ENCODE measurements around the gene SCIN. TPM values are rescaled to one million over a fixed set of nuclear protein-coding genes. Genes with fewer than 3 reads are reported as not detected.
"Not testable (repeated sequence)": the region's sequence is repeated elsewhere in the genome, so short reads cannot be mapped to it uniquely, and the experiment has no call there.

The SCIN gene
- total RNA-seq, 2 experiments from 2014 or later: not detected

- no TSS peak for BruUV-seq (replicated peaks)
- Histone ChIP-seq H3K36me3 (ENCODE audit: insufficient read depth, low read length) (no peaks in the 10 kb centered on the region), H3K4me3 (ENCODE audit: low read depth, low read length, poor library complexity, severe bottlenecking) (no peak overlapping the region), H2AFZ (ENCODE audit: low read length) (no peak overlapping the region), H3K27ac (ENCODE audit: low read depth, low read length, poor library complexity, severe bottlenecking) (no peak overlapping the region), H3K4me1 (ENCODE audit: insufficient read depth, low read length, poor library complexity, severe bottlenecking) (no peaks in the 10 kb centered on the region), H3K4me2 (ENCODE audit: low read length) (no peak overlapping the region), H3K9me2 (ENCODE audit: insufficient read depth, low read length) (no peaks in the 10 kb centered on the region), H3K79me2 (ENCODE audit: insufficient read depth, low read depth, low read length) (no peaks in the 10 kb centered on the region), H3K9me3 (ENCODE audit: low read length) (no peaks in the 10 kb centered on the region), H4K20me1 (ENCODE audit: insufficient read depth, low read length) (no peaks in the 10 kb centered on the region)
- intact Hi-C loops (cut with micrococcal nuclease; ENCODE audit: unreplicated experiment): no loop called here
- DNase-seq (ENCODE audit: low spot score): no peak
- POLR2A ChIA-PET: interaction anchor here (0.5 to 0.7 kb wide), 2 partner anchors 14 to 99 kb away, joined by 3 read pairs; no protein-coding TSS in a partner anchor
- CTCF ChIA-PET (ENCODE audit: unreplicated experiment): no interaction called here
- no peak for TF ChIP-seq EZH2phosphoT487 (IDR thresholded peaks at IDR 0.05; ENCODE audit: borderline replicate concordance, low read depth, low read length)
- TF ChIP-seq, protein P1, sequence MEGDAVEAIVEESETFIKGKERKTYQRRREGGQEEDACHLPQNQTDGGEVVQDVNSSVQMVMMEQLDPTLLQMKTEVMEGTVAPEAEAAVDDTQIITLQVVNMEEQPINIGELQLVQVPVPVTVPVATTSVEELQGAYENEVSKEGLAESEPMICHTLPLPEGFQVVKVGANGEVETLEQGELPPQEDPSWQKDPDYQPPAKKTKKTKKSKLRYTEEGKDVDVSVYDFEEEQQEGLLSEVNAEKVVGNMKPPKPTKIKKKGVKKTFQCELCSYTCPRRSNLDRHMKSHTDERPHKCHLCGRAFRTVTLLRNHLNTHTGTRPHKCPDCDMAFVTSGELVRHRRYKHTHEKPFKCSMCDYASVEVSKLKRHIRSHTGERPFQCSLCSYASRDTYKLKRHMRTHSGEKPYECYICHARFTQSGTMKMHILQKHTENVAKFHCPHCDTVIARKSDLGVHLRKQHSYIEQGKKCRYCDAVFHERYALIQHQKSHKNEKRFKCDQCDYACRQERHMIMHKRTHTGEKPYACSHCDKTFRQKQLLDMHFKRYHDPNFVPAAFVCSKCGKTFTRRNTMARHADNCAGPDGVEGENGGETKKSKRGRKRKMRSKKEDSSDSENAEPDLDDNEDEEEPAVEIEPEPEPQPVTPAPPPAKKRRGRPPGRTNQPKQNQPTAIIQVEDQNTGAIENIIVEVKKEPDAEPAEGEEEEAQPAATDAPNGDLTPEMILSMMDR (conservative IDR thresholded peaks at IDR 0.05; ENCODE audit: low read length): no peak
These were observed 83.0 kb downstream of the SCIN start for GRCh38 chr7:12653518-12653917.

DNA sequence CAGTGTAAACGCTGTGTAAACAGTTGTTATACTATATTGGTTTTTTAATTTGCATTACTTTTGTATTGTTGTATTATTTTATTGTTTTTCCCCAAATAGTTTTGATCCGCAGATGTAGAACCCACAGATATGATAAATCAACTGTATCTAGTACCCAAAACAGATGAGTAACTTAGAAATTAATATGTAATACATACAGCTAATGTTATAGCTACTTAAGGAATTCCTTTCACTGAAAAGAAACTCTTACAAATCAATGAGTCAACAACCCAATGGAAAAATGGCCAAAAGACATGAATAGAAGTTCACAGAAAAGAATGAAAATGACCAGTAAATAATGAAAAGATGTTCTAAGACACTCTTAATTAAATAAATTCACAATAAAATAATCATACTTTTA, 84.6 kb downstream of the SCIN start:
- Histone ChIP-seq H2AFZ (ENCODE audit: low read length) (no peak overlapping the region), H3K9me2 (ENCODE audit: insufficient read depth, low read length) (no peaks in the 10 kb centered on the region), H3K4me3 (ENCODE audit: low read depth, low read length, poor library complexity, severe bottlenecking) (no peak overlapping the region), H3K4me1 (ENCODE audit: insufficient read depth, low read length, poor library complexity, severe bottlenecking) (no peaks in the 10 kb centered on the region), H3K4me2 (ENCODE audit: low read length) (no peak overlapping the region), H3K36me3 (ENCODE audit: insufficient read depth, low read length) (no peaks in the 10 kb centered on the region), H4K20me1 (ENCODE audit: insufficient read depth, low read length) (no peaks in the 10 kb centered on the region), H3K9me3 (ENCODE audit: low read length) (no peaks in the 10 kb centered on the region), H3K79me2 (ENCODE audit: insufficient read depth, low read depth, low read length) (no peaks in the 10 kb centered on the region), H3K27ac (ENCODE audit: low read depth, low read length, poor library complexity, severe bottlenecking) (no peak overlapping the region)
- intact Hi-C loops (cut with micrococcal nuclease; ENCODE audit: unreplicated experiment): no loop called here
- no peak for DNase-seq (ENCODE audit: low spot score)
- ChIA-PET CTCF (ENCODE audit: unreplicated experiment) (no interaction called here), POLR2A (no interaction called here)
- no TSS peak for BruUV-seq (replicated peaks)
- TF ChIP-seq, protein P1 (conservative IDR thresholded peaks at IDR 0.05; ENCODE audit: low read length): no peak
- no peak for TF ChIP-seq EZH2phosphoT487 (IDR thresholded peaks at IDR 0.05; ENCODE audit: borderline replicate concordance, low read depth, low read length)

GRCh38 chr7:12660423-12660822, 89.9 kb downstream of the SCIN start:
- H3K79me2 ChIP-seq (ENCODE audit: insufficient read depth, low read depth, low read length); BruUV-seq (replicated peaks); H3K4me2 ChIP-seq (ENCODE audit: low read length); intact Hi-C loops (cut with micrococcal nuclease; ENCODE audit: unreplicated experiment); H2AFZ ChIP-seq (ENCODE audit: low read length); H4K20me1 ChIP-seq (ENCODE audit: insufficient read depth, low read length); CTCF ChIA-PET (ENCODE audit: unreplicated experiment); H3K27ac ChIP-seq (ENCODE audit: low read depth, low read length, poor library complexity, severe bottlenecking); H3K4me1 ChIP-seq (ENCODE audit: insufficient read depth, low read length, poor library complexity, severe bottlenecking); H3K9me3 ChIP-seq (ENCODE audit: low read length); DNase-seq (ENCODE audit: low spot score); H3K4me3 ChIP-seq (ENCODE audit: low read depth, low read length, poor library complexity, severe bottlenecking); POLR2A ChIA-PET; H3K9me2 ChIP-seq (ENCODE audit: insufficient read depth, low read length); H3K36me3 ChIP-seq (ENCODE audit: insufficient read depth, low read length): not testable (repeated sequence)

GRCh38 chr7:12660986-12661385, 90.5 kb downstream of the SCIN start:
- H4K20me1 ChIP-seq (ENCODE audit: insufficient read depth, low read length); H3K4me1 ChIP-seq (ENCODE audit: insufficient read depth, low read length, poor library complexity, severe bottlenecking); H3K9me2 ChIP-seq (ENCODE audit: insufficient read depth, low read length); H3K4me2 ChIP-seq (ENCODE audit: low read length); CTCF ChIA-PET (ENCODE audit: unreplicated experiment); H3K79me2 ChIP-seq (ENCODE audit: insufficient read depth, low read depth, low read length); H3K27ac ChIP-seq (ENCODE audit: low read depth, low read length, poor library complexity, severe bottlenecking); H3K9me3 ChIP-seq (ENCODE audit: low read length); intact Hi-C loops (cut with micrococcal nuclease; ENCODE audit: unreplicated experiment); H2AFZ ChIP-seq (ENCODE audit: low read length); H3K36me3 ChIP-seq (ENCODE audit: insufficient read depth, low read length); H3K4me3 ChIP-seq (ENCODE audit: low read depth, low read length, poor library complexity, severe bottlenecking); DNase-seq (ENCODE audit: low spot score); BruUV-seq (replicated peaks); POLR2A ChIA-PET: not testable (repeated sequence)
